Fibroblast of lung (primary cell): ENCODE data around the gene OR2T27.

Source experiments
- CTCF ChIP-seq, 2 donors: IDR thresholded peaks in 1 of 2; conservative IDR thresholded peaks in 1 of 2; 1 replicate in 1 of 2; 2 replicates in 1 of 2; pipeline ENCODE4 v1.5.1; 2011 to 2012; ENCODE audit warnings: low read length in 2 of 2, control low read depth in 1 of 2, inconsistent platforms in 1 of 2, low read depth in 1 of 2, mild to moderate bottlenecking in 1 of 2
- EZH2 ChIP-seq: IDR thresholded peaks from 2 replicates; pipeline ENCODE4 v1.5.1; 2012; ENCODE audit warnings: low read length, control low read depth, mild to moderate bottlenecking; ENCODE audit errors: missing control alignments

GRCh38 chr1:248627971-248628844 lies 27.1 kb downstream of the OR2T27 start:
- TF ChIP-seq CTCF (conservative IDR thresholded peaks at IDR 0.05 in 1 of 2, IDR thresholded peaks at IDR 0.05 in 1 of 2; ENCODE audit: low read depth in 1 of 2, low read length in 2 of 2), result no peak
- TF ChIP-seq EZH2, result no peak
